Lung (tissue), 12 donors: ENCODE data around the gene TAGLN3. TPM values are rescaled to one million over a fixed set of nuclear protein-coding genes. Genes with fewer than 3 reads are reported as not detected.

Source experiments
- ATAC-seq: fragments of 200-7000 bp; cut with Tn5 transposase; one replicate; pipeline ENCODE4 v1.9.1; 2020; ENCODE audit warnings: moderate number of reproducible peaks; ENCODE audit not compliant: insufficient read depth, low FRiP score
- DNase-seq, 3 donors: peaks; one replicate each; pipeline ENCODE4 v3.0.0-alpha.2; 2013 to 2017
- H3K27ac ChIP-seq, 2 donors: one replicate each; pipeline ENCODE4 v1.5.1; 2013; ENCODE audit warnings: mild to moderate bottlenecking in 2 of 2, moderate library complexity in 2 of 2, control low read depth in 1 of 2, inconsistent platforms in 1 of 2, low read depth in 1 of 2, low read length in 1 of 2
- H3K27me3 ChIP-seq, 3 donors: one replicate each; pipeline ENCODE4 v1.5.1; 2013; ENCODE audit warnings: low read length in 2 of 3; ENCODE audit not compliant: control insufficient read depth in 3 of 3, insufficient read depth in 3 of 3
- H3K36me3 ChIP-seq, 4 donors: one replicate each; pipeline ENCODE4 v1.5.1; 2013; ENCODE audit warnings: low read length in 4 of 4, mild to moderate bottlenecking in 1 of 4, moderate library complexity in 1 of 4; ENCODE audit not compliant: control insufficient read depth in 4 of 4, insufficient read depth in 4 of 4
- H3K4me1 ChIP-seq, 5 donors: one replicate each; pipeline ENCODE4 v1.5.1; 2013; ENCODE audit warnings: low read length in 5 of 5, mild to moderate bottlenecking in 2 of 5, moderate library complexity in 1 of 5; ENCODE audit not compliant: control insufficient read depth in 5 of 5, insufficient read depth in 5 of 5
- H3K4me3 ChIP-seq: one replicate; pipeline ENCODE4 v1.5.1; 2013; ENCODE audit warnings: mild to moderate bottlenecking, control low read depth, moderate library complexity
- H3K9ac ChIP-seq, 2 donors: one replicate each; pipeline ENCODE4 v1.5.1; 2013; ENCODE audit warnings: low read length in 2 of 2, control low read depth in 1 of 2; ENCODE audit not compliant: insufficient read depth in 1 of 2
- H3K9me3 ChIP-seq, 4 donors: one replicate each; pipeline ENCODE4 v1.5.1; 2013; ENCODE audit warnings: low read length in 3 of 4, mild to moderate bottlenecking in 1 of 4, moderate library complexity in 1 of 4; ENCODE audit not compliant: control insufficient read depth in 4 of 4, insufficient read depth in 3 of 4
- CTCF ChIP-seq: IDR thresholded peaks from 2 replicates; pipeline ENCODE4 v1.5.1; 2012; ENCODE audit warnings: mild to moderate bottlenecking; ENCODE audit errors: control extremely low read depth, extremely low read depth
- WGBS, 2 donors: extraction: QIAGEN DNeasy Blood & Tissue Kit; methylation state at CpG; one replicate each; pipeline ENCODE4 v1.1.7; 2013; 5-methylcytosine and 5-hydroxymethylcytosine counted together
- polyA plus RNA-seq, 2 donors: library from polyadenylated mRNA; stranded (reverse); fragments of 200-250 nt; gene quantifications; one replicate each; pipeline ENCODE4 v1.2.1, GENCODE V29; 2013
- total RNA-seq, 2 donors: library from RNA; depleted of rRNA in 1 of 2; stranded (reverse); fragments of >200 nt in 1 of 2; gene quantifications; one replicate each; pipeline ENCODE4 v1.2.1, GENCODE V29; 2014 to 2021
- donor health status: control.
- donor health status: control.
- donor health status: Bipolar disorder and iron deficiency.
- donor health status: healthy.
- donor health status: DM: yes; HTN: yes; CAD: no.

The TAGLN3 gene
- total and polyA plus RNA-seq, 4 donors: 0.71 to 2.6 (median 1.6) TPM

- TF ChIP-seq CTCF: no peak
- WGBS, 2 donors: 98 to 100% methylated on average over 1 of the region's 1 CpG
- Histone ChIP-seq H3K9me3 (no peaks in the 10 kb centered on the region), H3K4me1 (peaks cover 1 to 12% (median 6%) of the 10 kb centered on the region in 5 donors), H3K36me3 (peaks cover 0 to 34% (median 6%) of the 10 kb centered on the region in 4 donors), H3K27ac (no peak overlapping the region), H3K27me3 (no peaks in the 10 kb centered on the region), H3K9ac (no peak overlapping the region), H3K4me3 (no peak overlapping the region)
- DNase-seq (no peak), ATAC-seq (no peak)
These were observed 42.8 kb upstream of the TAGLN3 start for GRCh38 chr3:111955876-111956275.

- H3K27ac ChIP-seq: no peak overlapping the region
- ATAC-seq: no peak
These were observed 42.3 kb upstream of the TAGLN3 start for GRCh38 chr3:111956449-111956848.

GRCh38 chr3:111956995-111957734, 41.6 kb upstream of the TAGLN3 start:
- WGBS, 2 donors: 80 to 83% methylated on average over 4 of the region's 4 CpGs
- no peak overlapping the region for H3K27ac ChIP-seq
- ATAC-seq (no peak), DNase-seq (peak in 1 of 3 donors; percentile 21)
- no peaks in the 10 kb centered on the region for H3K9me3 ChIP-seq
- H3K9ac ChIP-seq: no peak overlapping the region
- H3K4me1 ChIP-seq: peaks cover 1 to 12% (median 6%) of the 10 kb centered on the region in 5 donors
- H3K27me3 ChIP-seq: no peaks in the 10 kb centered on the region
- H3K4me3 ChIP-seq: no peak overlapping the region
- peaks cover 0 to 39% (median 6%) of the 10 kb centered on the region in 4 donors for H3K36me3 ChIP-seq
- no peak for TF ChIP-seq CTCF

More at GRCh38 chr3:111956449-111956848, 42.3 kb upstream of the TAGLN3 start:
- H3K9me3 ChIP-seq: no peaks in the 10 kb centered on the region
- 91 to 96% methylated on average over 3 of the region's 3 CpGs for WGBS, 2 donors
- peaks cover 1 to 12% (median 6%) of the 10 kb centered on the region in 5 donors for H3K4me1 ChIP-seq
- H3K36me3 ChIP-seq: peaks cover 0 to 34% (median 6%) of the 10 kb centered on the region in 4 donors
- no peaks in the 10 kb centered on the region for H3K27me3 ChIP-seq
- H3K4me3 ChIP-seq: no peak overlapping the region
- H3K9ac ChIP-seq: no peak overlapping the region
- DNase-seq: no peak
- TF ChIP-seq CTCF: no peak
